Measurements from ENCODE around the gene ZNF579. TPM values are rescaled to one million over a fixed set of nuclear protein-coding genes. Genes with fewer than 3 reads are reported as not detected.

ZNF579 gene
- total RNA-seq, 2 experiments from 2014 or later: 6.1 to 11.1 TPM

DNA sequence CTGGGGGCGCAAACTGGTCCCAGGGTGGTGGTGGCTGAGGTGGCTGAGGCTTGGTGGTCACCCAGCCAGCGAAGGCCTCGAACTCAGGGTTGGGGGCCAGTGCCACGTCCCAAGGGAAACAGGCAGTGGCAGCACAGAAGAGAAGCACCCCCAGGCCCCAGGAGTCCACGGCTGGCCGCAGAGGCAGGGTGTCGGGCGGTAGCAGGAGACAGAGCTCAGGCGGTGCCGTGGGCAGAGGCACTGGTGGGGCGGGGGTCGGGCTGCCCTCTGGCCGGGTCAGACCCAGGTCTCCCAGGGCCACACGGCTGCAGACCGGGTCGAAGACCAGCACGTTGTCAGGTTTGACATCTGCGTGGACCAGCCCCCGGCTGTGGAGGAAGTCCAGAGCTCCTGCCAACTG lies 39.6 kb downstream of the ZNF579 start:
- TF ChIP-seq EZH2phosphoT487 (IDR thresholded peaks at IDR 0.05; ENCODE audit: borderline replicate concordance, low read depth, low read length): no peak
- TF ChIP-seq, protein P1, sequence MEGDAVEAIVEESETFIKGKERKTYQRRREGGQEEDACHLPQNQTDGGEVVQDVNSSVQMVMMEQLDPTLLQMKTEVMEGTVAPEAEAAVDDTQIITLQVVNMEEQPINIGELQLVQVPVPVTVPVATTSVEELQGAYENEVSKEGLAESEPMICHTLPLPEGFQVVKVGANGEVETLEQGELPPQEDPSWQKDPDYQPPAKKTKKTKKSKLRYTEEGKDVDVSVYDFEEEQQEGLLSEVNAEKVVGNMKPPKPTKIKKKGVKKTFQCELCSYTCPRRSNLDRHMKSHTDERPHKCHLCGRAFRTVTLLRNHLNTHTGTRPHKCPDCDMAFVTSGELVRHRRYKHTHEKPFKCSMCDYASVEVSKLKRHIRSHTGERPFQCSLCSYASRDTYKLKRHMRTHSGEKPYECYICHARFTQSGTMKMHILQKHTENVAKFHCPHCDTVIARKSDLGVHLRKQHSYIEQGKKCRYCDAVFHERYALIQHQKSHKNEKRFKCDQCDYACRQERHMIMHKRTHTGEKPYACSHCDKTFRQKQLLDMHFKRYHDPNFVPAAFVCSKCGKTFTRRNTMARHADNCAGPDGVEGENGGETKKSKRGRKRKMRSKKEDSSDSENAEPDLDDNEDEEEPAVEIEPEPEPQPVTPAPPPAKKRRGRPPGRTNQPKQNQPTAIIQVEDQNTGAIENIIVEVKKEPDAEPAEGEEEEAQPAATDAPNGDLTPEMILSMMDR (conservative IDR thresholded peaks at IDR 0.05; ENCODE audit: low read length): no peak
- H3K79me2 ChIP-seq (ENCODE audit: insufficient read depth, low read depth, low read length): no peaks in the 10 kb centered on the region
- no peaks in the 10 kb centered on the region for H3K9me2 ChIP-seq (ENCODE audit: insufficient read depth, low read length)
- CTCF ChIA-PET (ENCODE audit: unreplicated experiment): no interaction called here
- POLR2A ChIA-PET: no interaction called here
- H3K36me3 ChIP-seq (ENCODE audit: insufficient read depth, low read length): no peaks in the 10 kb centered on the region
- no peaks in the 10 kb centered on the region for H3K9me3 ChIP-seq (ENCODE audit: low read length)
- H3K27ac ChIP-seq (ENCODE audit: low read depth, low read length, poor library complexity, severe bottlenecking): no peak overlapping the region
- H3K4me2 ChIP-seq (ENCODE audit: low read length): no peak overlapping the region
- no peaks in the 10 kb centered on the region for H4K20me1 ChIP-seq (ENCODE audit: insufficient read depth, low read length)
- H3K4me3 ChIP-seq (ENCODE audit: low read depth, low read length, poor library complexity, severe bottlenecking): no peak overlapping the region
- no peaks in the 10 kb centered on the region for H3K4me1 ChIP-seq (ENCODE audit: insufficient read depth, low read length, poor library complexity, severe bottlenecking)
- intact Hi-C loops (cut with micrococcal nuclease; ENCODE audit: unreplicated experiment): no loop called here
- H2AFZ ChIP-seq (ENCODE audit: low read length): no peak overlapping the region
- no peak for DNase-seq (ENCODE audit: low spot score)
- no TSS peak for BruUV-seq (replicated peaks)

GRCh38 chr19:55540619-55541018 lies 40.0 kb downstream of the ZNF579 start:
- H3K79me2 ChIP-seq (ENCODE audit: insufficient read depth, low read depth, low read length): no peaks in the 10 kb centered on the region
- no peak overlapping the region for H3K4me3 ChIP-seq (ENCODE audit: low read depth, low read length, poor library complexity, severe bottlenecking)
- no peaks in the 10 kb centered on the region for H3K36me3 ChIP-seq (ENCODE audit: insufficient read depth, low read length)
- H3K9me2 ChIP-seq (ENCODE audit: insufficient read depth, low read length): no peaks in the 10 kb centered on the region
- no peak overlapping the region for H3K4me2 ChIP-seq (ENCODE audit: low read length)
- BruUV-seq (replicated peaks): no TSS peak
- no peak overlapping the region for H2AFZ ChIP-seq (ENCODE audit: low read length)
- POLR2A ChIA-PET: no interaction called here
- TF ChIP-seq EZH2phosphoT487 (IDR thresholded peaks at IDR 0.05; ENCODE audit: borderline replicate concordance, low read depth, low read length): no peak
- TF ChIP-seq, protein P1 (conservative IDR thresholded peaks at IDR 0.05; ENCODE audit: low read length): no peak
- no peaks in the 10 kb centered on the region for H3K4me1 ChIP-seq (ENCODE audit: insufficient read depth, low read length, poor library complexity, severe bottlenecking)
- intact Hi-C loops (cut with micrococcal nuclease; ENCODE audit: unreplicated experiment): no loop called here
- CTCF ChIA-PET (ENCODE audit: unreplicated experiment): no interaction called here
- no peaks in the 10 kb centered on the region for H4K20me1 ChIP-seq (ENCODE audit: insufficient read depth, low read length)
- no peak overlapping the region for H3K27ac ChIP-seq (ENCODE audit: low read depth, low read length, poor library complexity, severe bottlenecking)
- H3K9me3 ChIP-seq (ENCODE audit: low read length): no peaks in the 10 kb centered on the region
- DNase-seq (ENCODE audit: low spot score): no peak

DNA sequence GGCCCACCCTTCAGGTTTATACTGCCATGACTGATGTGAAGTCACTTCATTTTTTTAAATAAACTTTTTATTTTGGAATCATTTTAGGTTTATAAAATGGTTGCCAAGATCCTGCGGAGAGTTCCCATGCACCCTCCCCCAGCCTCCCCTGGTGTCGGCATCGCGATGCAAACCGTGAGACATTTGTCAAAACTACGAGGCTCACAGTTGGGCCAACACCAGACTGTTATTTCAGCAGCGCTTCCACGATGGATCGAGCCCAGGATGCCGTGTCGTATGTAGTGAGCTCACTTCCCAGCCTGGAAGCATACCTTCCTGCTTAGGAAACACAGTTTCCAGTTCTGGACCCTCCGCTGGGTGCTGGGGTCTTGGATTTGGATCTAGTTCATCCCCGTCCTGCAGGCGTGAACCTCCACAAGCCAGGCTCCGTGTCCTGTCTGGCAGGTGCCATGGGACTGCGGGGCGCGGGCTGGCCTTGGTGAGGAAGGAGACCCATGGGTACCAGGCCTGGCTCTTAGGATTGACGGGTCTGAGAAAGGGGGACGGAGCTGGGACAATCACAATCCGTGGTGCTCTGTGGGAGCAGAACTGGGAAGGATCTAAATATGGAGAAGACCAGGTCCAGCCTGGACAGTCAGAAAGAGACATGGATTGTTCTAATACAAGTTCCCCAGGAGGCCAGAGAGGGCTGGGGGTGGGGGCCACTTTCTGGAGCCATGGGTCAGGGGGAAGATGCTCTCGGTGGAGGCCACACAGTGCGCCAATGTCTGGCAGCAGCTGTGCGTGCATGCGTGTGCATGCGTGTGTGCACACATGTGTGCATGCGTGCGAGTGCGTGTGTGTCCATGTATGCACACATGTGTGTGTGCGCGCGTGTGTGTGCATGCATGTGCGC lies 41.3 kb downstream of the ZNF579 start:
- Histone ChIP-seq H3K4me1 (ENCODE audit: insufficient read depth, low read length, poor library complexity, severe bottlenecking) (no peaks in the 10 kb centered on the region), H2AFZ (ENCODE audit: low read length) (no peak overlapping the region), H3K36me3 (ENCODE audit: insufficient read depth, low read length) (no peaks in the 10 kb centered on the region), H3K4me2 (ENCODE audit: low read length) (no peak overlapping the region), H4K20me1 (ENCODE audit: insufficient read depth, low read length) (no peaks in the 10 kb centered on the region), H3K79me2 (ENCODE audit: insufficient read depth, low read depth, low read length) (no peaks in the 10 kb centered on the region), H3K27ac (ENCODE audit: low read depth, low read length, poor library complexity, severe bottlenecking) (no peak overlapping the region), H3K9me2 (ENCODE audit: insufficient read depth, low read length) (no peaks in the 10 kb centered on the region), H3K9me3 (ENCODE audit: low read length) (no peaks in the 10 kb centered on the region), H3K4me3 (ENCODE audit: low read depth, low read length, poor library complexity, severe bottlenecking) (no peak overlapping the region)
- ChIA-PET POLR2A (no interaction called here), CTCF (ENCODE audit: unreplicated experiment) (no interaction called here)
- intact Hi-C loops (cut with micrococcal nuclease; ENCODE audit: unreplicated experiment): no loop called here
- DNase-seq (ENCODE audit: low spot score): no peak
- no peak for TF ChIP-seq EZH2phosphoT487 (IDR thresholded peaks at IDR 0.05; ENCODE audit: borderline replicate concordance, low read depth, low read length)
- TF ChIP-seq, protein P1 (conservative IDR thresholded peaks at IDR 0.05; ENCODE audit: low read length): no peak
- BruUV-seq (replicated peaks): no TSS peak

Data from OCI-LY7 (cell line).